Activated T-cell treated with anti-CD3 and anti-CD28 coated beads for 24 hours (primary cell): ENCODE results near the gene TVP23C.

Experiments used
- DNase-seq: peaks from one replicate; pipeline ENCODE4 v3.0.0-alpha.2; 2020; ENCODE audit warnings: low read depth

TVP23C gene

GRCh38 chr17:15465045-15465701, 98.1 kb downstream of the TVP23C start:
- DNase-seq: no peak

- DNase-seq: no peak
Measured at GRCh38 chr17:15464231-15464985, 98.9 kb downstream of the TVP23C start.

GRCh38 chr17:15462976-15463772, 100.1 kb downstream of the TVP23C start:
- DNase-seq: no peak

GRCh38 chr17:15457723-15458094, 105.6 kb downstream of the TVP23C start:
- DNase-seq: no peak

GRCh38 chr17:15456972-15457722, 106.1 kb downstream of the TVP23C start:
- no peak for DNase-seq

- DNase-seq: no peak
Measured at GRCh38 chr17:15456496-15456895, 106.8 kb downstream of the TVP23C start.

DNA sequence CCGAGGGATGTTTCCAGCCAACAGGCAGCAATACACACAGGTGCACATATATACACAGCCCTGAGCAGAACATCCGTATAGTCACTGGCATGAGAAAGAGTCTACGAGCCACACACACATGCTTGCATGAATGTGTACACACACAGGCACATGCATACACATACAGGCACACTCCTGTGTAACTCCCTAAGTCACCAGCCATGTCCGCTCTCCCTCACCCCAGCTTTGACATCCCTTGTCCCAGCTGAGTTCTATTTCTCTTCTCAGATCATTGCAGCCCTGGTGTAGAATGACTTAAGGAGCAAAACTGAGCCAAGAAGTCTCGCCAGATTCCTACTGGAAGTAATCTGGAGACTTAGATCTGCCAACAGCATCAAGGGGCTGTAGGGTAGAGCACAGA, 108.9 kb downstream of the TVP23C start:
- DNase-seq: no peak

DNA sequence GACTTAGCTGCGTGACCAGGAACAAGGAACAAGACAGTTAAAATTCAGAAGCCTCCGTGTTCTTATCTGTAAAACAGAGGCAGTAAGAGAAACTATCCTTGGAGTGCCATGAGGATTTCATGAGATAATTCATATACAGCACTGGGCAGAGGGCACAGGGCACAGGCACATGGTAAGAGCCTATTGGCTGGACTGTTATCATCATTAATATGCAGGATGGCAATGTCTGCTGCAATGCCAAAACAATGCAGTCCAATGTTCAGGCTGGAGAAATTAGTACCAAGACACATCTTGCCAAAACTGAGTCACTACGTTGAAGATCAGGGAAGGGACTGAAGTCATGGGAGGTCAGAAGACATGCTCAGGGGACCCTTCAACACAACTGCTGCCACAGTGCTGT, 109.5 kb downstream of the TVP23C start:
- no peak for DNase-seq

DNA sequence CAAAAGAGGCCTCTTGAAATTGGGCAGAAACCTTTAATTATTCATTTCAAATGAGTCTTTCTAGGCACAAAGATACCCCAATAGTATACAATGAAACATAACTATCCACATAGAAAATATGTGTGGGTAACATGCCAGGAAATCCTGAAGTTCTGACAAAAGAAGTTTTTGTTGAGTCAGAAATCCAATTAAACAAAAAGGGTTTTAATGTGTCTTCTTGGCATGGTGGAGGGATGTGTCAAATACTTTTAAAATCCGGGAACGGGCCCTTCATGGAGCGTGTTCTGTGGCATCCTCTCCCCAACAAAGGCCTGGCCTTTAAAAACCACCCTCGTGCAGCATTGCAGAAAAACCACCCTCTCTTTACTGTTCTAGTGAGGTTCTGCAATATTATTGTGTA, 110.0 kb downstream of the TVP23C start:
- no peak for DNase-seq

DNA sequence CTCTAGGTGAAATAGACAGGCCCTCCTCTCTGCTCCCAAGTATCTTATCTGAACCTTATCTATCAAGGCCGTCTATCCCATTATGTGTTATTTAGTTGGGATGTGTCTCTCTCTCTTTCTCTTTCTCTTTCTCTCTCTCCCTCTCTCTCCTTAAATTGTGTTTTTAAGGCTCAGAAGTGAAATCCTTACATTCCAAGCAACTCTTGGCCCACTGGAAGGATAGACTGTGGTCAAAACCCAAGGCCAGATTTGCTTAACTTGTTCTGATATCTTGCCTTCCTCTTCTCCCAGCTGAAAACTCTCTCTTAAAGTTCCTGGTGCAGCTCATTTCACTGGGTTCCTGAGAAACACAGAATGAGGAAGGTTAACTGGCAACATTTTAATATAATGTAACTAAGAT, 110.5 kb downstream of the TVP23C start:
- no peak for DNase-seq
